Left lung (tissue), 10 donors: ENCODE measurements around the gene CHRDL2. TPM values are rescaled to one million over a fixed set of nuclear protein-coding genes. Genes with fewer than 3 reads are reported as not detected.
"Not testable (repeated sequence)": the region's sequence is repeated elsewhere in the genome, so short reads cannot be mapped to it uniquely, and the experiment has no call there.

Experiments used
- ATAC-seq: fragments of 200-7000 bp; cut with Tn5 transposase; one replicate; pipeline ENCODE4 v1.9.1; 2020; ENCODE audit warnings: moderate library complexity
- DNase-seq, 4 donors: peaks; one replicate each; pipeline ENCODE4 v3.0.0-alpha.2; 2013 to 2020
- H3K27ac ChIP-seq, 2 donors: fragments of 200-600 bp; sonication (generic) in 1 of 2; one replicate each; pipeline versions ENCODE4 v1.5.0 to v1.8.0; 2020 to 2021
- H3K27me3 ChIP-seq, 2 donors: fragments of 200-600 bp; sonication (generic) in 1 of 2; one replicate each; pipeline versions ENCODE4 v1.5.0 to v1.8.0; 2020 to 2021
- H3K36me3 ChIP-seq, 2 donors: fragments of 200-600 bp; sonication (generic) in 1 of 2; one replicate each; pipeline versions ENCODE4 v1.5.0 to v1.8.0; 2020 to 2021
- H3K4me1 ChIP-seq, 2 donors: fragments of 200-600 bp; one replicate each; pipeline ENCODE4 v1.8.0; 2021
- H3K4me3 ChIP-seq, 2 donors: fragments of 200-600 bp; sonication (generic) in 1 of 2; one replicate each; pipeline versions ENCODE4 v1.5.0 to v1.8.0; 2020 to 2021; ENCODE audit warnings: mild to moderate bottlenecking in 1 of 2
- H3K9me3 ChIP-seq, 2 donors: fragments of 200-600 bp; sonication (generic) in 1 of 2; one replicate each; pipeline versions ENCODE4 v1.5.0 to v1.8.0; 2020 to 2021
- intact Hi-C, 2 donors: fragments of 100-400 bp; cut with DNase I; formaldehyde crosslinking; loops; one replicate each; pipeline versions ENCODE4 v1.11.2 to v1.14.2; 2022
- polyA plus RNA-seq, 6 donors: library from polyadenylated mRNA; unstranded; fragments of 120-200 nt; gene quantifications; one replicate each; pipeline ENCODE4 v1.2.1, GENCODE V29; 2013; ENCODE audit not compliant: insufficient read length in 6 of 6
- total RNA-seq, 2 donors: library from RNA; stranded (reverse); fragmentation: NEBNext Ultra II Directional; extraction: Animal tissue kit (Norgen Biotek cat#: 25700); gene quantifications; one replicate each; pipeline ENCODE4 v1.2.1, GENCODE V29; 2021
- TF ChIP-seq, protein P1 (sequence below), 2 donors: fragments of 200-600 bp; sonication (generic) in 1 of 2; IDR thresholded peaks; one replicate each; pipeline versions ENCODE4 v1.5.0 to v1.8.0; 2021; ENCODE audit warnings: antibody characterized with exemption in 2 of 2
- donor health status: DM: no; HTN: yes; CAD: no.
- donor health status: DM: no; HTN: no; CAD: no.

The CHRDL2 gene
- total and polyA plus RNA-seq, 8 donors: 0.48 to 5.2 (median 0.69) TPM

DNA sequence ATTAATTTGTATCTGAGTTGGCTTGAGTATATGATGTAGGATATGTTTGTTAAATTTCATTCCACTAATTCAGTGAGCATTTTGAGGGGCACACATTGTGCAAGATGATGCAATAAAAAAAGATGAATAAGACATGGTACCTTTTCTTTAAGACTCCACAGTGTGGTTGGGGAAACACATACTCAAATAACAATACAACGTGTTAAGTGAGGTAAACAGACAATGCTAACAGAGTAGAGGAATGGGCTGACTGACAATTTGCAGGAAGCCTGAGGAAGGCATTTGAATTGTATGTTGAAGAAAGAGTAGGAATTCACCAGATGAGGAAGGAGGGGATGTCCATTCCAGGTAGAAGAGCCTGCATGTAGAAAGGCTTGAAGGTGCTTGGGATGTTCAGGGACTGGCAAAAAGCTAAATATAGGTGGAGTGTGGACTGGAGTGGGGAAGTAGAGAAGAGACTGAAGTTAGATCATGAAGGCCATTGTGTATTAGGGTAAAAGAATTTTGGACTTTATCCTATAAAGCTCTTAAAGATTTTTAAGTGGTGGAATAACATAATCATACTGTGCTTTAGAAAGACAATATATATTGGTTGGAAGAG, 24.3 kb upstream of the CHRDL2 start:
- peak overlapping the region; percentile 66 to 71 for H3K27ac ChIP-seq
- peak; percentile 54 for ATAC-seq
- intact Hi-C loops: no loop called here

DNA sequence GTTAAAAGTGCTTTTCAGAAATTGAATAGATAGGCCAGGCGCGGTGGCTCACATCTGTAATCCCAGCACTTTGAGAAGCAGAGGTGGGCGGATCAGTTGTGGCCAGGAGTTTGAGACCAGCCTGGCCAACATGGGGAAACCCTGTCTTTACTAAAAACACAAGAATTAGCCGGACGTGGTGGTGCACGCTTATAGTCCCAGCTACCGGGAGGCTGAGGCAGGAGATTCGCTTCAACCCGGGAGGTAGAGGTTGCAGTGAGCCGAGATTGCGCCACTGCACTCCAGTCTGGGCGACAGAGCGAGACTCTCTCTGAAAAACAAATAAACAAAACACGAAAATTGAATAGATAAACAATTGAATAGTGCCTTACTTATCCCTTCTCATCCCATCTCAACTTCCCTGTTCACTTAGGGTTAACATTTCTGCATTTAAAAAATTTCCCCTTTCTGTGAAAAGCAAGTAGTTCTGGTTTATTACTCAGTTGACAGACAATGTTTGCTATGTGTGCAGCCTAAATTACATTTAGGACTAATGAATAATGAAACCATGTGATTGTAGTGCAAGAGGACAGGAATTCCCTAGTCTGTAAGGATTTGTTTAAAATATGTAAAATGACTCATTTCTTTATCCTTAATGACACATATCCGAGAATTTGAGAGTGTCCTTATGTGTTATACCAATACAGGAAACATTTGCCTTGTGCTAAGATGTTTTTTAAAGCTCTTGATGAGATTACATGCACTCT, 23.5 kb upstream of the CHRDL2 start:
- peaks cover 34 to 66% of the 10 kb centered on the region in 2 donors for H3K4me1 ChIP-seq
- H3K27ac ChIP-seq: peak overlapping the region; percentile 66 to 71
- intact Hi-C loops: no loop called here
- no peaks in the 10 kb centered on the region for H3K9me3 ChIP-seq
- H3K27me3 ChIP-seq: no peaks in the 10 kb centered on the region
- DNase-seq (no peak), ATAC-seq (peak; percentile 81)
- H3K4me3 ChIP-seq: no peak overlapping the region
- TF ChIP-seq, protein P1, sequence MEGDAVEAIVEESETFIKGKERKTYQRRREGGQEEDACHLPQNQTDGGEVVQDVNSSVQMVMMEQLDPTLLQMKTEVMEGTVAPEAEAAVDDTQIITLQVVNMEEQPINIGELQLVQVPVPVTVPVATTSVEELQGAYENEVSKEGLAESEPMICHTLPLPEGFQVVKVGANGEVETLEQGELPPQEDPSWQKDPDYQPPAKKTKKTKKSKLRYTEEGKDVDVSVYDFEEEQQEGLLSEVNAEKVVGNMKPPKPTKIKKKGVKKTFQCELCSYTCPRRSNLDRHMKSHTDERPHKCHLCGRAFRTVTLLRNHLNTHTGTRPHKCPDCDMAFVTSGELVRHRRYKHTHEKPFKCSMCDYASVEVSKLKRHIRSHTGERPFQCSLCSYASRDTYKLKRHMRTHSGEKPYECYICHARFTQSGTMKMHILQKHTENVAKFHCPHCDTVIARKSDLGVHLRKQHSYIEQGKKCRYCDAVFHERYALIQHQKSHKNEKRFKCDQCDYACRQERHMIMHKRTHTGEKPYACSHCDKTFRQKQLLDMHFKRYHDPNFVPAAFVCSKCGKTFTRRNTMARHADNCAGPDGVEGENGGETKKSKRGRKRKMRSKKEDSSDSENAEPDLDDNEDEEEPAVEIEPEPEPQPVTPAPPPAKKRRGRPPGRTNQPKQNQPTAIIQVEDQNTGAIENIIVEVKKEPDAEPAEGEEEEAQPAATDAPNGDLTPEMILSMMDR (IDR thresholded peaks at IDR 0.05): no peak
- no peaks in the 10 kb centered on the region for H3K36me3 ChIP-seq

More for the DNA sequence above, 24.3 kb upstream of the CHRDL2 start:
- peaks cover 30 to 57% of the 10 kb centered on the region in 2 donors for H3K4me1 ChIP-seq
- DNase-seq: no peak
- TF ChIP-seq, protein P1 (IDR thresholded peaks at IDR 0.05): no peak
- H3K27me3 ChIP-seq: no peaks in the 10 kb centered on the region
- H3K36me3 ChIP-seq: no peaks in the 10 kb centered on the region
- no peaks in the 10 kb centered on the region for H3K9me3 ChIP-seq
- no peak overlapping the region for H3K4me3 ChIP-seq

DNA sequence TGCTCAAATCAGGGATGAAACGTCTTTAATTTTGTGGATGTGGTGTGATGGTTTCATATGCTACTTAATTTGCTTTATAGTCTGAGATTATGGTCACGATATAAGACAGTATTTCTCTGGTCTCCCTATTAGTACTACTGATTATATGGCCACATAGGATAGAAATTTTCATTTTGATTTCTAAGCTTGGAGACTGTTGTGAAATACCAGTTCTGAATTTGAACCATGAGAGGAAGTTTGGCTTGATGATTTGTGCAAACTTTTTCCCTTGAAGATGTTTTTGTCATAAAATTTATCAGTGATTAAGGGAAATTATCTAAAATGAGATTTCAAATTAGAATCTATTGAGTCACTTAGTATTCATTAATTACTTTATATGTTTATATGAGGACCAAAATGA, 20.1 kb upstream of the CHRDL2 start:
- intact Hi-C loops: no loop called here
- Histone ChIP-seq H3K4me1 (peaks cover 39 to 76% of the 10 kb centered on the region in 2 donors), H3K27me3 (no peaks in the 10 kb centered on the region), H3K27ac (no peak overlapping the region), H3K36me3 (no peaks in the 10 kb centered on the region), H3K4me3 (no peak overlapping the region), H3K9me3 (no peaks in the 10 kb centered on the region)
- TF ChIP-seq, protein P1 (IDR thresholded peaks at IDR 0.05): no peak
- ATAC-seq (no peak), DNase-seq (no peak)

DNA sequence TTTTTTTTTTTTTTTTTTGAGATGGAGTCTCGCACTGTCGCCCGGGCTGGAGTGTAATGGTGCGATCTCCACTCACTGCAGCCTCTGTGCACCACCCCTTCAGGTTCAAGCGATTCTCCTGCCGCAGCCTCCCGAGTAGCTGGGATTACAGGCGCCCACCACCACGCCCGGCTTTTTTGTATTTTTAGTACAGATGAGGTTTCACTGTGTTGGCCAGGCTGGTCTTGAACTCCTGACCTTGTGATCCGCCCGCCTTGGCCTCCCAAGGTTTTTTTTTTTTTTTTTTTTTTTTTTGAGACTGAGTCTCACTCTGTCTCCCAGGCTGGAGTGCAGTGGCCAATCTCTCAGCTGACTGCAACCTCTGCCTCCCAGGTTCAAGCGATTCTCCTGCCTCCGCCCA, 19.4 kb upstream of the CHRDL2 start:
- peaks cover 39 to 69% of the 10 kb centered on the region in 2 donors for H3K4me1 ChIP-seq
- H3K4me3 ChIP-seq, ATAC-seq, DNase-seq, H3K9me3 ChIP-seq, H3K36me3 ChIP-seq, intact Hi-C loops, H3K27me3 ChIP-seq, H3K27ac ChIP-seq: not testable (repeated sequence)

DNA sequence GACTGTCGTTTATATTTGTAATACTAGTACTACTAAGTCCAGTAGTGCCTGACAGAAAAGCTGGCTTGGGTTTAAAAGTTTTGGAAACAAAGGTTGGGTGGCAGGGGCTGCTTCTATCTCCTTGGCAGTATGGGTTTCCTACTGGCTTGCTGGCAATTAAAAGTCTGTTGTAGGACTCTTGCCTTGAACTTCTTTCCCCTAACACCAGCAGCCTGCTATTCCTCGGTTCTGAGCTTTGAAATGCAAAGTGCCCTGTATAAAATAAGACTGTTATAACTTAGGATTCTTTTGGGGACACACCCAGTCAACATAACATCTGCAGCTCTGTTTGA, 18.7 kb upstream of the CHRDL2 start:
- H3K36me3 ChIP-seq: no peaks in the 10 kb centered on the region
- intact Hi-C loops: no loop called here
- H3K9me3 ChIP-seq: no peaks in the 10 kb centered on the region
- no peak for DNase-seq
- TF ChIP-seq, protein P1 (IDR thresholded peaks at IDR 0.05): no peak
- peaks cover 36 to 63% of the 10 kb centered on the region in 2 donors for H3K4me1 ChIP-seq
- ATAC-seq: no peak
- H3K27me3 ChIP-seq: no peaks in the 10 kb centered on the region
- peak overlapping the region; percentile 94 to 99 for H3K27ac ChIP-seq
- H3K4me3 ChIP-seq: peak overlapping the region; percentile 64 to 73
